K562 (cell line): ENCODE results near the gene PSEN1. TPM values are rescaled to one million over a fixed set of nuclear protein-coding genes. Genes with fewer than 3 reads are reported as not detected.

ENCODE experiments used
- ATAC-seq: fragments of 200-7000 bp; cut with Tn5 transposase; 3 replicates; pipeline ENCODE4 v1.9.1; 2020; ENCODE audit warnings: moderate library complexity
- BruUV-seq: library from RNA; stranded (reverse); fragments of 400-500 nt; replicated peaks from 2 replicates; lab custom pipeline; 2021; lab: Mats Ljungman, UMichigan
- CTCF ChIA-PET: fragments of 300-600 bp; formaldehyde crosslinking; extraction: SDS; loops from one replicate; lab custom pipeline; 2021; ENCODE audit warnings: low intra/inter-chr PET ratio; lab: Yijun Ruan, JAX
- POLR2A ChIA-PET: fragments of 300-600, 350-650 bp; sonication (Branson Sonifier 250); formaldehyde crosslinking; extraction: SDS; loops from one replicate; lab custom pipeline; 2021; ENCODE audit warnings: antibody characterized with exemption, inconsistent platforms; lab: Yijun Ruan, JAX
- DNase-seq, 4 experiments: peaks; one replicate each; pipeline versions ENCODE4 v3.0.0 to v3.0.0-alpha.2; 2011 to 2018; ENCODE audit warnings: low spot score in 3 of 4, mixed read lengths in 3 of 4; ENCODE audit errors: extremely low read depth in 1 of 4
- FAIRE-seq: peaks from 2 replicates; lab custom pipeline; 2011; peaks lifted over from hg19 to GRCh38; lab: Jason Lieb, UNC
- H2AFZ ChIP-seq: 2 replicates; pipeline ENCODE4 v1.6.0; 2011; ENCODE audit warnings: low read depth, low read length, control low read depth, inconsistent platforms
- H3K27ac ChIP-seq: fragments of 200-600 bp; 3 replicates; pipeline ENCODE4 v1.8.0; 2011; ENCODE audit warnings: low read depth, mild to moderate bottlenecking, control low read depth, inconsistent platforms, low read length, moderate library complexity, mixed read lengths; ENCODE audit errors: extremely low read depth
- H3K27me3 ChIP-seq, 2 experiments: fragments of 300-600 bp in 1 of 2; 2 replicates in 1 of 2; 3 replicates in 1 of 2; pipeline versions ENCODE4 v1.6.0 to v1.8.0; 2011; ENCODE audit warnings: inconsistent platforms in 2 of 2, low read length in 2 of 2, mild to moderate bottlenecking in 1 of 2, mixed read lengths in 1 of 2, moderate library complexity in 1 of 2; ENCODE audit not compliant: control insufficient read depth in 2 of 2, insufficient read depth in 2 of 2
- H3K36me3 ChIP-seq: fragments of 300-600 bp; 3 replicates; pipeline ENCODE4 v1.8.0; 2011; ENCODE audit warnings: mild to moderate bottlenecking, low read length, inconsistent platforms; ENCODE audit not compliant: control insufficient read depth, insufficient read depth
- H3K4me1 ChIP-seq, 2 experiments: fragments of 200-600 bp in 1 of 2; replicated peaks in 1 of 2; 2 replicates in 1 of 2; 3 replicates in 1 of 2; pipeline versions ENCODE4 v1.5.1 to v1.8.0; 2011; ENCODE audit warnings: inconsistent platforms in 2 of 2, low read length in 2 of 2, mild to moderate bottlenecking in 1 of 2, mixed read lengths in 1 of 2, moderate library complexity in 1 of 2; ENCODE audit not compliant: control insufficient read depth in 2 of 2, insufficient read depth in 2 of 2
- H3K4me2 ChIP-seq: 2 replicates; pipeline ENCODE4 v1.6.1; 2011; ENCODE audit warnings: low read length, control low read depth, inconsistent platforms, mixed read lengths; ENCODE audit not compliant: insufficient read depth
- H3K4me3 ChIP-seq: fragments of 200-600 bp; sonication (generic), shearing (Covaris generic); 2 replicates; pipeline ENCODE4 v1.5.1; 2016; ENCODE audit warnings: control low read depth, inconsistent platforms
- H3K79me2 ChIP-seq: fragments of 200-600 bp; 3 replicates; pipeline ENCODE4 v1.8.0; 2011; ENCODE audit warnings: low read length, inconsistent platforms; ENCODE audit not compliant: control insufficient read depth, insufficient read depth
- H3K9ac ChIP-seq, 2 experiments: 2 replicates each; pipeline versions ENCODE4 v1.6.0 to v1.6.1; 2011; ENCODE audit warnings: low read depth in 2 of 2, low read length in 2 of 2, control low read depth in 1 of 2, inconsistent platforms in 1 of 2, mild to moderate bottlenecking in 1 of 2, mixed read lengths in 1 of 2; ENCODE audit not compliant: insufficient read depth in 1 of 2
- H3K9me1 ChIP-seq: one replicate; pipeline ENCODE4 v1.6.0; 2011; ENCODE audit warnings: inconsistent platforms, mild to moderate bottlenecking, low read length, moderate library complexity; ENCODE audit not compliant: control insufficient read depth, insufficient read depth
- H3K9me3 ChIP-seq: replicated peaks from 2 replicates; pipeline ENCODE4 v1.5.1; 2011; ENCODE audit warnings: low read depth, low read length, inconsistent platforms; ENCODE audit not compliant: control insufficient read depth, insufficient read depth
- H4K20me1 ChIP-seq: replicated peaks from 2 replicates; pipeline ENCODE4 v1.6.1; 2011; ENCODE audit warnings: low read length, inconsistent platforms, mixed read lengths; ENCODE audit not compliant: control insufficient read depth, insufficient read depth
- ATF7 ChIP-seq: fragments of 450-650 bp; IDR thresholded peaks from 2 replicates; pipeline ENCODE4 v1.7.1; 2014; ENCODE audit warnings: mild to moderate bottlenecking, moderate library complexity
- CBX2 ChIP-seq: fragments of 200-600 bp; sonication (generic); IDR thresholded peaks from one replicate; pipeline ENCODE4 v1.6.1; 2012; ENCODE audit warnings: mild to moderate bottlenecking, low read length, inconsistent platforms; ENCODE audit not compliant: insufficient read depth, poor library complexity, severe bottlenecking
- MCM5 ChIP-seq: fragments of 450-650 bp; IDR thresholded peaks from 2 replicates; pipeline ENCODE4 v1.6.1; 2016; ENCODE audit warnings: low read depth
- SRSF1 ChIP-seq: fragments of 200-400 bp; formaldehyde crosslinking; IDR thresholded peaks from 2 replicates; pipeline ENCODE4 v1.6.1; 2017; ENCODE audit warnings: mild to moderate bottlenecking, low read depth, low read length, moderate library complexity
- WGBS: fragments of 100-300 bp; shearing (Covaris generic); methylation state at CpG from one replicate; pipeline ENCODE4 v1.1.6; 2016; ENCODE audit warnings: low coverage, mixed read lengths; ENCODE audit not compliant: insufficient coverage; ENCODE audit errors: missing lambda C conversion rate; 5-methylcytosine and 5-hydroxymethylcytosine counted together
- in situ Hi-C: fragments of 300-500 bp; cut with MboI; formaldehyde crosslinking; loops from 4 replicates; pipeline ENCODE4 v1.15.0; 2018; ENCODE audit warnings: inconsistent platforms, mixed read lengths
- intact Hi-C: fragments of 100-400 bp; cut with micrococcal nuclease; formaldehyde crosslinking; loops from 2 replicates; pipeline ENCODE4 v1.14.2; 2022
- polyA plus RNA-seq, 8 experiments: library from polyadenylated mRNA; depleted of rRNA in 4 of 8; stranded (reverse) in 5 of 8; unstranded in 3 of 8; fragments of >200 nt; fragmentation: Nextera tagmentation in 2 of 8; fragmentation: Illumina TruSeq in 1 of 8; extraction: Ambion mirVana in 2 of 8; extraction: Trizol in 1 of 8; gene quantifications; 2 replicates each; pipeline versions ENCODE4 v1.2.1 to v1.2.3, GENCODE V29; 2011 to 2014; ENCODE audit warnings: inconsistent platforms in 1 of 8, missing spikeins in 1 of 8
- total RNA-seq, 7 experiments: library from RNA; depleted of rRNA in 6 of 7; stranded (reverse); fragments of >200 nt in 6 of 7; fragmentation: Illumina TruSeq in 2 of 7; extraction: Trizol in 2 of 7; gene quantifications; 2 replicates each; pipeline versions ENCODE4 v1.2.1 to v1.2.3, GENCODE V29; 2011 to 2021; ENCODE audit warnings: low replicate concordance in 1 of 7
- TF ChIP-seq, protein P1 (sequence below): sonication (generic); formaldehyde crosslinking; IDR thresholded peaks from 2 replicates; pipeline ENCODE4 v1.8.1; 2023; ENCODE audit warnings: mild to moderate bottlenecking, missing genetic modification reagents

The PSEN1 gene
- total and polyA plus RNA-seq, 9 of the 15 experiments (the other 6 are each of a cell fraction or from before 2014, with no cell fraction given), result 6.5 to 25.2 (median 14.3) TPM

- in situ Hi-C loops, result no loop called here
- no peaks in the 10 kb centered on the region for H3K79me2 ChIP-seq
- no peak overlapping the region for H3K27ac ChIP-seq
- H3K27me3 ChIP-seq, result no peaks in the 10 kb centered on the region
- H3K9me3 ChIP-seq, result no peaks in the 10 kb centered on the region
- no peak overlapping the region for H3K4me3 ChIP-seq
- intact Hi-C loops, result no loop called here
- no peak overlapping the region for H3K4me2 ChIP-seq
- no peaks in the 10 kb centered on the region for H4K20me1 ChIP-seq
- 46% methylated on average over 8 of the region's 30 CpGs for WGBS
- H3K36me3 ChIP-seq, result no peaks in the 10 kb centered on the region
- BruUV-seq, result no TSS peak
- CTCF ChIA-PET, result no interaction called here
- no peaks in the 10 kb centered on the region for H3K9me1 ChIP-seq
- peaks cover 9 to 28% of the 10 kb centered on the region in 2 experiments; a peak in 4 of 5 replicates for H3K4me1 ChIP-seq
- FAIRE-seq (no peak), DNase-seq (no peak), ATAC-seq (no peak)
- TF ChIP-seq CBX2 (no peak), ATF7 (no peak), SRSF1 (no peak), MCM5 (no peak)
- TF ChIP-seq, protein P1, sequence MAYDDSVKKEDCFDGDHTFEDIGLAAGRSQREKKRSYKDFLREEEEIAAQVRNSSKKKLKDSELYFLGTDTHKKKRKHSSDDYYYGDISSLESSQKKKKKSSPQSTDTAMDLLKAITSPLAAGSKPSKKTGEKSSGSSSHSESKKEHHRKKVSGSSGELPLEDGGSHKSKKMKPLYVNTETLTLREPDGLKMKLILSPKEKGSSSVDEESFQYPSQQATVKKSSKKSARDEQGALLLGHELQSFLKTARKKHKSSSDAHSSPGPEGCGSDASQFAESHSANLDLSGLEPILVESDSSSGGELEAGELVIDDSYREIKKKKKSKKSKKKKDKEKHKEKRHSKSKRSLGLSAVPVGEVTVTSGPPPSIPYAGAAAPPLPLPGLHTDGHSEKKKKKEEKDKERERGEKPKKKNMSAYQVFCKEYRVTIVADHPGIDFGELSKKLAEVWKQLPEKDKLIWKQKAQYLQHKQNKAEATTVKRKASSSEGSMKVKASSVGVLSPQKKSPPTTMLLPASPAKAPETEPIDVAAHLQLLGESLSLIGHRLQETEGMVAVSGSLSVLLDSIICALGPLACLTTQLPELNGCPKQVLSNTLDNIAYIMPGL (CRISPR knock-in tag), result no peak
- no peak overlapping the region for H3K9ac ChIP-seq
- POLR2A ChIA-PET, result interaction anchor here (1.1 kb wide), 1 partner anchor 12 kb away, joined by 4 read pairs; no protein-coding TSS in a partner anchor
- no peak overlapping the region for H2AFZ ChIP-seq
These were observed 115.4 kb downstream of the PSEN1 start for GRCh38 chr14:73251516-73252215.
